Hepatocyte (in vitro differentiated cells): ENCODE data around the gene DIABLO.

Experiments used
- EZH2 ChIP-seq: fragments of 200-600 bp; sonication (generic); IDR thresholded peaks from 2 replicates; pipeline ENCODE4 v1.6.1; 2016; ENCODE audit warnings: antibody characterized with exemption, mild to moderate bottlenecking, borderline replicate concordance
- EZH2phosphoT487 ChIP-seq: fragments of 200-600 bp; sonication (generic); IDR thresholded peaks from one replicate; pipeline ENCODE4 v1.6.1; 2018; ENCODE audit warnings: antibody characterized with exemption, mild to moderate bottlenecking, low read depth, moderate library complexity; ENCODE audit not compliant: unreplicated experiment, severe bottlenecking
- TF ChIP-seq, protein P1 (sequence below): fragments of 200-600 bp; sonication (generic); IDR thresholded peaks from 2 replicates; pipeline ENCODE4 v1.5.1; 2016; ENCODE audit warnings: antibody characterized with exemption, mild to moderate bottlenecking; ENCODE audit not compliant: poor library complexity

DNA sequence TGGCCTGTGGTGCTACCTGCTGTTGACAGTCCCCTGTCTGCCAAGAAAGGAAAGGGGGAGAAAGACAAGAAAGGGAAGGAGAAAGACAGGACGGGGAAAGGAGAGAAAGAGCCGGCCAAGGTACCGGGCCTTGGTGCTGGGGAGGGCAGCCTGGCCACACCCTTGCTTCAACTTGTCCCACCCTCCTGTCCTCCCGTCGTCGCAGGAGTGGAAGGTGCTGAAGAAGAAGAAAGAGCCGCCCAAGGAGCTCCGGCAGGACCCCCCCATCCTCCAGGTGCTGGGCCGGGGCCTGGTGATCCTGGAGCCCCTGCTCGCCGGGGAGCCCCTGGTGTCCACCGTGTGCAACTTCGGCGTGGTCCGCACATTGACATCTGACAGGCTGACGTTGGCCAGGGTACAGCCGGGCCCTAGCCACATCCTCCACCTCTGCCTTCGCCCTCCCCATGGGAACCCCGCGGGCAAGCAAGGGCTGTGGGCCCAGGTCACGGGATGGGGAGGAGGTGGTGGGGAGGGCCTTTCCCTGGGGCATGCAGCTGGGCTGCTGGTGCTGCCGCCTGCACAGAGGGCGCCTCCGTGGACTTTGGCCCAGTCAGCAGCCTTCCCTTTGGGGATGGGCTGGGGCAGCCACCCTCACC is 25.2 kb downstream of the DIABLO start:
- no peak for TF ChIP-seq EZH2
- TF ChIP-seq, protein P1, sequence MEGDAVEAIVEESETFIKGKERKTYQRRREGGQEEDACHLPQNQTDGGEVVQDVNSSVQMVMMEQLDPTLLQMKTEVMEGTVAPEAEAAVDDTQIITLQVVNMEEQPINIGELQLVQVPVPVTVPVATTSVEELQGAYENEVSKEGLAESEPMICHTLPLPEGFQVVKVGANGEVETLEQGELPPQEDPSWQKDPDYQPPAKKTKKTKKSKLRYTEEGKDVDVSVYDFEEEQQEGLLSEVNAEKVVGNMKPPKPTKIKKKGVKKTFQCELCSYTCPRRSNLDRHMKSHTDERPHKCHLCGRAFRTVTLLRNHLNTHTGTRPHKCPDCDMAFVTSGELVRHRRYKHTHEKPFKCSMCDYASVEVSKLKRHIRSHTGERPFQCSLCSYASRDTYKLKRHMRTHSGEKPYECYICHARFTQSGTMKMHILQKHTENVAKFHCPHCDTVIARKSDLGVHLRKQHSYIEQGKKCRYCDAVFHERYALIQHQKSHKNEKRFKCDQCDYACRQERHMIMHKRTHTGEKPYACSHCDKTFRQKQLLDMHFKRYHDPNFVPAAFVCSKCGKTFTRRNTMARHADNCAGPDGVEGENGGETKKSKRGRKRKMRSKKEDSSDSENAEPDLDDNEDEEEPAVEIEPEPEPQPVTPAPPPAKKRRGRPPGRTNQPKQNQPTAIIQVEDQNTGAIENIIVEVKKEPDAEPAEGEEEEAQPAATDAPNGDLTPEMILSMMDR: no peak
- no peak for TF ChIP-seq EZH2phosphoT487
